ENCODE measurements around the gene TAOK1.
A peak's percentile ranks its signal among the peaks of the same experiment; 100 is the strongest.

The TAOK1 gene

DNA sequence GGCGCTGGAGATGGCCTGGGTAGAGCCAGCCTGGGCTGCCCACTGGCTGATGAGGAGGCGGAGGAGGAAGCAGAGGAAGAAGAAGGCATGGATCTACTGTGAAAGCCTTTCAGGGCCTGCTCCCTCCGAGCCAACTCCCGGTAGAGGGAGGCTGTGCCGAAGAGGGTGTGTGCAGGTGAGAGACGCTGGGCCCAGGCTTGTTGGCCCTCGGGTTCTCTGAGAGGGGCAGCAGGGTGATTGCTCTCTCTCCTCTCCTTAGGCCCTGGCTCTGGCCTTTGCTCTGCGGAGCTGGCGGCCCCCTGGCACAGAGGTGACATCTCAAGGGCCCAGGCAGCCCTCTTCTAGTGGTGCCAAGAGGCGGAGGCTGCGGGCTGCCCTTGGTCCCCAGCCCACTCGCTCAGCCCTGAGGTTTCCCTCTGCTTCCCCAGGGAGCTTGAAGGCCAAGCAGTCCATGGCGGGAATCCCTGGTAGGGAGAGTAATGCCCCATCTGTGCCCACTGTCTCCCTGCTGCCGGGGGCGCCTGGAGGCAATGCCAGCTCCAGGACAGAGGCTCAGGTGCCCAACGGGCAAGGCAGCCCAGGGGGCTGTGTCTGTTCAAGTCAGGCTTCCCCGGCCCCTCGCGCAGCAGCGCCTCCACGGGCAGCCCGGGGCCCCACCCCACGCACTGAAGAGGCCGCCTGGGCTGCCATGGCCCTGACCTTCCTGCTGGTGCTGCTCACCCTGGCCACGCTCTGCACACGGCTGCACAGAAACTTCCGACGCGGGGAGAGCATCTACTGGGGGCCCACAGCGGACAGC lies 181.9 kb downstream of the TAOK1 start:
- no peak for DNase-seq

DNA sequence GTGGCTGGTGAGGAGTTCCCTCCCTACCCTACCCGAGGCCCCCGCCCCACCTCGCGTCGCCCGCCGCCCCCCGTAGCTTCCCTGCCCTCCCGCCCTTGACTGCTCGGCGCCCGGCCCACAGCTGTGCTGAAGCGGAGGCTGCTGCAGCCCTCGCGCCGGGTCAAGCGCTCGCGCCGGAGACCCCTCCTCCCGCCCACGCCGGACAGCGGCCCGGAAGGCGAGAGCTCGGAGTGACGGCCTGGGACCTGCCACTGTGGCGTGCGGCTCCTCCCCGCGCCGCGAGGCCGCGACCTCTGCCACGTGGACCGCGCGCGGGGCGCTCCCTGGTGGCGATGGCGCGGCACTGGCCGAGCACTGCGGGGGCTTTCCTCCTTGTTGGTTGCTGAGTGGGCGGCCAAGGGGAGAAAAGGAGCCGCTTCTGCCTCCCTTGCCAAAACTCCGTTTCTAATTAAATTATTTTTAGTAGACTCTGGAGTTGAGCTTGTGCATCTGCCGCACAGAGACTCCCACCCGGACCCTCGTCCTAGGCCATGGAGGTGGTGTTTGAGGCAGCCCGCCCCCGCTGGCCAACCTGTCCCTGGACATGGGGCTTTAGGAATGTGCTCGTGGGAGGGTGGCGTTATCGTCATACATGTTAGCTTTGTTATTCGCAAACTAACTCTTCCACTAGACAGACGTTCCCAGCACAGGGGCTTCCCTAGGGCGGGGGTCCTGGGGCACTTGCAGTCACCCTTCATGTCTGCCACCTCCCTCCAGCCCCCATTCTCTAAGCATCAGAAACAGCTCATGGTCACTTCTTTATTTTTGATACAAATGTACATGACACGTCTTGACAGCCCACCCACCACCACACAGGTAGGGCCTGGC lies 182.8 kb downstream of the TAOK1 start:
- DNase-seq = no peak

DNA sequence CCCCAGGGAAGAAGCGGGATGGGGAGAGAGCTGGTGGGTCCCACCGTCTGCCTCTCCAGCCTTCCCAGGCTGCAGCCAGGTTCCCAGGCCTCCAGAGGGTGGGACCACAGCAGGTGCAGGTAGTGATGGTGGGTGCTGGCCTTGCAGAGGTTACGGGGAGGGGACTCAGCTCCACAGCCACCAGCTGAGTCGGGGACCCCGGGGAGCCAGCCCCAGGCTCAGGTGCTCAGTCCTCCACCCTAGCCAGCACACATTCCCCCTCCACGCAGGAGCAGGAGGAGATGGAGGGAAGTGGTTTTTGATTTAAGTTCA lies 183.4 kb downstream of the TAOK1 start:
- no peak for DNase-seq

DNA sequence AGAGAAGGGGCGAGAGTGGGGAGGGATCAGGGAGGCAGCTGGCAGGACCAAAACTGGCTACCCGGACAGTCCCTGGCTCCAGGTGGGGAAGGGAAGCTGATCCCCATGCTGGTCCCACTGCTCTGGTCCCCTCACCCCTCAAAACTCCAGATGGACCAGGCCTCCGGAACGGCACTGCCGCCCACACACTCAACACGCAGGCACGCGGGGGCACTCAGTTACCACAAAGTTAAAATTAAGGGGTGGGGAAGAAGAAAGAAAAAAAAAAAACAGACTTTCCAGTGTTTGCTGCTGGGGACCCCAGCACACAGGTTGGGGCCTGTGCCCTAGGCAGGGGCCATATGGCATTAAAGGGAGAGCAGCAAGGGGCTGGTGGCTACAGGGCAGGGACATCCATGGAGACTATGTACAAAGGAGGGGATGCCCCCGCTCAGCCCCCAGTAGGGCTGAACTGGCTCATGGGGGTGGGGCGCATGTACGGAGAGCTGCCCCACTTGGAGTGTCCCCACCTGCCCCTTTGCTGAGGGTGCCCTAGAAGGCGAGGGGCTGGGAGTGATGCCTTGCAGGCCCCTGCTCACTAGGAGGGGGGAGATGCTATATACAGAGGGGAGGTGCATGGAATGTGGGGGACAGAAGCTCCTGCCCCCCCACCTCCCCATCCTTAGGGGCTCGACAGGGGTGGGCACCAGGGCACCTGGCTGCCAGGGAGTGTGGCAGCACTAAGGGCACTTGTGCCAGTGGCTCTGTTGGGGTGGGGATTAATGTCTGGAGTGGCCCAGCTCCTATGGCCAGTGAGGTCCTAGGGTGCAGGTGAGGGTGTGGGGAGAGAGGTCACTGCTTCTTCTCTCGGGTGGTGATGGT lies 183.9 kb downstream of the TAOK1 start:
- no peak for DNase-seq

DNA sequence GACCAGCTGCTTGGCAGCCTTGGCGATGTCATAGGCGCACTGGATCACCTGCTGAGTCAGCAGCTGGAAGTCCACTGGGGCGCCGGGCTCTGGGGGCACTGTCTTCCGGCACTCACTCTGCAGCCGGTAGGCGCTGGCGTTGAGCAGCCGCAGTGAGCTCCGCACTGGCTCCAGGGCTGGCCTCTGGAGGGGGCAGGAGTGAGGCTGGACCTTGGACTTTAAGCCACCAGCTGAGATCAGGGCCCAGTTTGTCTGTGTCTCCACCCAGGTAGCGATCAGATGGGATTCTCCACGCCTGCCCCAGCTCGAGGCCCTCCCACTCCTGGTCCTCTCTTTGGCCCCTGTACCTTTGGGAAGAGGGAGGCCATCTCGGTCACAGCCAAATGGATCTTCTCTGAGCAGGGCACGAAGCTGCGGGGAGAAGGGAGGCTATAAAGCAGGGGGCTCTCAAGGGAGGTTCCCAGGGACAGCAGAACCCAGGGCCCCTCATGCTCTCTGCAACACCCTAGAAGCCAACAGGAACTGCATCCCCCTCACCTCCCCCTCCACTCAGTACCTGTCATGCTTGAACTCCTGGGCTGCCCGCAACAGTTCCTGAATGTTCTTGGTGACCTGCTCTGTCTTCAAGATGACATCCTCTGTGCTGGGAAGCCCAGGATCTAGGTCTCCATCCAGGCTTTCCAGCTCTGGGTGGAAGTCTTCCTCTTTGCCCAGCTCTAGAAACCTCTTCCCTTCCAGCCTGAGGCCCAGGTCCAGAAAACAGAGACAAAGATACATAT lies 184.8 kb downstream of the TAOK1 start:
- DNase-seq = no peak

DNA sequence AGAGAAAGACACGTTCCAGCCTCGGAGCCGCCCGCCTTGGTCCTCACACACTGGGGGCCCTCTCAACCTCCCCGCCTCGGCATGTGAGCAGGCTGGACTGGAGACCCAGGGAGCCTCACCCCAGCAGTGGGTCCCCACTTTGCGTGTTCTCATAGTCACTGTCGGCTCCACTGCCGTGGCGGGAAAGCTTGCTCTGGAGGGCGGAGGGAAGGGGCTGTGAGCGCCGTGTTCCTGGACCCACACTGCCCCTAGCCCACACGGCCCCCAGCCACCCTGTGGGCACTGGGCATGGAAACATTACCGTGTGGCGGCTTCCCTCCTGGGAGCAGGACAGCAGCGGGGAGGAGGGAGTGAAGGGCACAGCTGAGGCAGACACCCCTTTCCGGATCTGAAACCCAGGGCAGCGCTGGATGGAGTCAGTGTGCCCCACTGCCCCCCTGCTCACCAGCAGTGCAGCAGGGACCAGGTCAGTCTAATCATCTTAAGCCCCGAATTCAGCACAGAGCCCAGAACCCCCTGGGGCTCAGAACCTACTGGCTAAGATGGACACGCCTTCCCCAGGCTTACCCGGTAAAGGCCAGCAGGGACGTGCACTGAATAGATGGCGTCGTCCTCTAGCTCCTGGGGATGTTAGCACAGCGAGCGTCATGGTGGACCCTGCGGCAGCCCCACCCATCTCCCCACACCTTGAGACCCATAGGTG lies 185.5 kb downstream of the TAOK1 start:
- DNase-seq = no peak

DNA sequence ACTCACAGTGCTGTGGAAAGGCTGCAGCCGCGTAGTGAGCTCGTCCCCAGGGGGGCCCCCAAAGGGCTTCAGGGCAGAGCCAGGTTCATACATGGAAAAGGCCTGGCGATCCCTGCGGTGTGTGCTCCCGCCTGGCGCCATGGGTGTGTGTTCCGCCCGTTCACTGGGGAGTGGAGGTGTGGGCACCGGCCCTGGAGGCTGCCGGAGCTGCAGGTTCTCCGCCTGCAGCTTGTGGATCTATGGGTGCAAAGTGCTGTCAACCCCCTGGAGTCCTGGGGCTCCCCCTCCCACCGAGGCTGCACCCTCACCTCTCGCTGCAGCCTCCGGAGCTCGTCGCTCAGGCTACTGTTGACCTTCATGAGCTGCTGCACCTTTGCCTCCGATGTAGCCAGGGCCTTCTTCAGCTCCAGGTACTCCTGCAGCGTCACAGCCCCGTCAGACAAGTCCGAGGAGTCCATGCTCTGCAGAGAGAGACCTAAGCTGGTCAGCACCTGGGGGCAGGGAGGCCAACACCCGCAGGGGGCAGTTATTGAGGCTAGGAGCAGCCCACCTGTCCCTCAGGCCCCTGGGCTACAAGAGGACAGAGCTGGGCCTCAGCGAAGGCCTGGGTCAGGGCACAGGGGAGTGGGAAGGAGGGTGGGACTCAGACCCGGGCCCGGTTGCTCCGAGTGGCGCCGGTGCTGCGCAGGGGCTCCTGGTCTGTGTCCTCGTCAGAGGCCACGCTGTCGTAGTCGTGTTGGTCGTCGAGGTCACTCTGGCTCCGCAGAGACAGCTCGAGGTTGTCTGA lies 186.2 kb downstream of the TAOK1 start:
- no peak for DNase-seq

DNA sequence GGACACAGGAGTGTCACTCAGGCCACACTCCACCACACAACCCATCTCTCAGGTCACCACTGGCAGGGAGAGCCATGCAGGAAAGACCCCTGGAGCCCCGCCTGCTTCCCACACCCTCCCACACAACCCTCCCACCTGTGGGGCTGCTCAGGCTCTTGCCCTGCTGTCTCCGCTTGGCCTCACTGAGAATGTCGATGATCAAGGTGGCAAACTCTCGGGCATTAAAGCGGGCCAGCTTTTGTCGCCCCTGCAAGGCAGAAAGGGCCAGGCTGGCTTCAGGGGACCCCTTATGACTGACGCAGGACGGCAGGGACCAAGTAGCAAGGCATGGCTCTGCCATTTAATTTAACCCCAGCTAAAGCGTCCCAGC lies 186.8 kb downstream of the TAOK1 start:
- no peak for DNase-seq

DNA sequence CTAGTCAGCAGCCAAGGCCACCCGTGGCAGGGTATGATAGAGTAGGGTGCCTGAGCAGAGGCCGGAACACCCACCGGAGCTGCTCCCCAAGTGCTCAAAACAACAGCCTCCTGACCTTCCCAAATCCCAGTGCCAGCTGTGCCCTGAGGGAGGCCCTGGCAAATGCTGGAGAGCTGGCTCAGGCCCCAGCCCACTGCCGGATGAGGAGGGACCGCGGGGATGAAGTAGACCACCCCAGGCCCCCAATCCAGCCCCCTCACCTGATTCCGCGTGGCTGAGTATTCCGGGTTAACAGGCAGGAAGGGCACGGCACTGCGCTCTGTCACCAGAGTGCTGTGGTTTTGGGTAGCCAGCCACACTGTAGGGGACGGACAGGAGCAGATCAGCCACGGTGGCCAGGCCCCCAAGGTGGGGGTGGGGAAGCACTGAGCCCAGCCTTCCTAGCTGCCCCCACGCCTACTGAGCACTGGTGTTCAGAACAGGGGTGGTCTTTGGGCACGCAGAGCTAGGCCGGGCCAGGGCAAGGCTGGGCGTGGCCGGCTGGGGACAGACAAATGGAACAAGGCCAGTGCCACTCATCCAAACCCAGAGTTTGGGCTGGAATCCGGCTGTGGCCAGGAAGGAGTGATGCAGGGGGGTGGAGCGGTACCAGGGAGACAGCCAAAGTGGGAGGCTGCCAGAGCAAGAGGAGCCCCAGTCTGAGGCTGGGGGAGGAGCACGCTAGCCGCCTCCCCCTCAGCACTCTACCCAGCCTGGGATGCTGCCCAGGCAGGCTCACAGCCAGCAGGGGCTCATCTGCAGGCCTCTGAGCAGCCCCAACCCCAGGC lies 187.4 kb downstream of the TAOK1 start:
- DNase-seq = no peak

DNA sequence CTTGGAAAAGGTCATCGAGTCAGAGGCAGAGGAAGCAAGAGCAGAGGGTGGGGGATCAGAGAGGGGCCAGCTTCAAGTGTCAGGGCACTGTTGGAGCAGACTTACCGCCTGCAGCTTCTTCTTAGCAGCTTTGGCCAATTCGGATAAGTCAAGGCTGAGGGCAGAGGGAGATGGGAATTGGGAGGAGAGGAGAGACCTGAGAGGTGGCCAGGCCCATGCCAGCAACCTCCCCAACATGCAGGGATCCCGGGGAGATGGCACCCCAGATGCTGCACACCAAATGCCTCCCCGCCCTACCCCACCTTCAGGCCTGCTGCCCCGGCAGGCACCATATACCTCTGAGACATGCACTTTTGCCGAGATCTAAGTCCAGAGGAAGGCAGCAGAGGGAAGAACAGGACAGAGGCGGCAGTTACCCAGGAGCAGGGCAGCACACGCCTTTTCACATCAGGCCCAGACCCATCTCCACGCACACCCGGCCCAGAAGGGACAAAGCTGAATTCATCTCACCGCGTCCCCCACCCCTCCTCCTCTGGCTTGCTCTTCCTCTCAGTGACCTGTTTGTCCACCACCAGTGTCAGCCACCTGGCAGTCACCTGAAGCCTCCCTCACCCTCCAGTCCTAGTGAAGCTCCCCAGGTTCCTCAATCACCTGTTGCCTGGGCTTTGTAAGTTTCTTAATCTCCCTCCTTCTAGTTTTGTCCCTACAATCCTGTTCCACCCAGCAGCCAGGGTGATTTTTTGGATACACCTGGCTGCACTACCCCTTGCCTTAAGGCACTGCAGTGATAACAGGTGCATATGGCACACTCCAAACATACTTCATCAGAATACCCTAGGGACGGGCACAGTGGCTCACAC lies 188.7 kb downstream of the TAOK1 start:
- no peak for DNase-seq

DNA sequence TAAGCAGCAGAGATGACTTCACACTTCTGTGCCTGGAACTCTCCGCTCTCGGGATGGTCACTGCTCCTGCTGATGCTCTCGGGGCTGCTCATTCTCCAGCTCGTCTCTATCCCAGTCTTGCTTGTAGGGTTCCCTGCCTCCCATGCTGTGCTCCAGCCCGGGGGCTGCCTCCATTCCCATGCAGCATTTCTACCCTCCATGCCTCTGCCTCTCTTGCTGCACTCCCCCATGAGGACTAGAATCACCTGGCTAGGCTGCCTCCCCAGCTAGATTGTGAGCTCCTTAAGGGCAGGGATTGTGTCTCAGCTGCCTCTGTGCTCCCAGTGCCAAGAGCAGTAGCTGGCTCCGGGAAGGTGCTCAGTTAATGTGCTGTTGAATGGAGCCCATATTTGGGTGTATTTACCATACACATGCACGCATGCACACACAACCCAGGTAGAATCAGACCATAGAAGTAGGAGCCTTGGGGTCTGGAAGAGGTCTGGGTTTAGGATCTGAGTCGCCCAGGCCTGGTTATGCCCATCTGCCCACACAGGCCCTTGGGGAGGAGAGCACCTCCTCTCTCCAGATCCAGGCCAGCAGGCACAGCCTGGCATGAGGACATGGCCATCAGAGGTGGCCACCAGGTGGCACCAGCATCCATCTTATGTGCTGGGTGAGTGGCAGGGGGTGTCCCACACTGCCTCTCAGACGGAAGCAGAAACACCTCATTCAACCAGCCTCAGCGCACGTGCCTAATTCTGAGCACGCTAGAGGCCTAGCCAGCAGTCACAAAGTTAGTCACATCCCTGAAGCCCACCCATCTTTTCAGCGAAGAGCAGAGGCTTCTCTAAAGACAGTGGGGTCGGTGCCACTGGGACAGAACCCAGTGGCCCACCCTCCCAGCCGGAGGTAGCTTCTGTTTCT lies 190.0 kb downstream of the TAOK1 start:
- peak; percentile 45 to 73 for DNase-seq

DNA sequence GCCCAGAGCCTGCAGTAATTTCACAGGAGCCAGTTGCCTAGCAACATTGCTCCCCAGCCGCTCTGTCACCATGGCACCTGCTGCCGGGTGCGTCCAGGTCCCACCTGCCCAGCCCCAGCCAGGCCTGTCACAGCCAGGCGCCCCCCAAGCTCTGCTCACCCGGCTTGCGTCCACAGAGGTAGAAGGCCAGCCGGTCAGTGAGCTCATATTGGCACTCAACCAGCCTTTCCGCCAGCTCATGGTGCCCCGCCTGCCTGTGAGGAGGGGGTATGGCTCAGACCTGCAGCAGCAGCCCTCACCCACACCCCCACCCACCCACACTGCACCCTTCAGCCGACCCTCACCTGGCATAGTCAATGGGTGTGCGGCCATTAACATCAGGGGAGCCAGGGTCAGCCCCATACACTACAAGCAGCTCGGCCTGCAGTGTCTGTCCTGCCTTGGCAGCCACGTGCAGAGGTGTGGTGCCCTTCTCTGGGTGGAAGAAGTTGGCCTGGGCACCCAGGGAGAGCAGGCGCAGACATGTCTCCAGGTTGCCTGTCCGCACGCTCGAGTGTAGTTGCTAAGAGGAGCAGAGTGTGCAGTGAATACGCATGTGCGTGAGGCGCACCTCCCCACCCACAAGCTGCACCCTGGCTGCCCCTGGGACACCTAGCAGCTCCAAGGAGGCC lies 191.6 kb downstream of the TAOK1 start:
- DNase-seq = no peak

DNA sequence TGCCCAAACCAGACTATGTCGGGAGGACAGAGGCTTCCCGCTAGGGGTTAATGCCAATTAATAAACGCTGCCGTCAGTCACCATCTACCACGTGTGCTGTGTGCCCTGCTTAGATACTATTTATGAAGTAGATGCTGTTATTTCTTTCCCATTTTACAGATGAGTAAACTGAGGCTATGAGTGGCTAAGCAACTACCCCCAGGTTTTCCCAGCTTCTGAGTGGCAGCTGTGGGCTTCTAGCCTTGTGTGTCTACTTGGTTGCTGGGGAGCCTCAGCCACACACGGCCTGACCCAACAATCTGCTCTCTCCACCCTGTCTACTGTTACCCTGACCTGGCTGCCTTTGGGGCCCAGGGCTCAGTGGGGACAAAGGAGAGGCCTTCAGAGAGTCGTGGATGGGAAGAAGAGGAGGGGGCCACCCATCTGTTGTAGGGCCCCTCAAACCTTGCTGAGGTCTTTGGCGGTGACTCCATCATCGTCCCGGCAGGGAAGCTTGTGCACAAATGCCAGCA lies 192.1 kb downstream of the TAOK1 start:
- no peak for DNase-seq

DNA sequence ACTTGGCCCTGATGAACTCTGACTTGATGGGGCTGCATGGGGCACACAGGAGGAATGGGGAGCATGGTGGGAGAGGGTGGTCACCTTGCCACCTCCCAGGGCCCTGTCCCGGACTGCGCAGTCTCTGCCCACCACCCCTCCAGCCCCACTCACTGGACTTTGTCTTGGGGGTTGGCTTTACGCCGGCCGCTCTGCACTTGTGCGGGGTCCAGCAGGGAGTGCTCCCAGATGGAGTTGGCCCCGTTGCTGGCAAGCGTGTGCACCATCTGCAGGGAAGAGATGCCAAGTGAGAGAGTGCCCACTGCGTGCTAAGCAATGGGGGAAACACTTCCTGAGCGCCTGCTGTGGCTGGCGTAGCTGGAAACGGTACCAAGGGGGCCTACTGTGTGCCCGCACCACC lies 192.6 kb downstream of the TAOK1 start:
- DNase-seq = no peak

DNA sequence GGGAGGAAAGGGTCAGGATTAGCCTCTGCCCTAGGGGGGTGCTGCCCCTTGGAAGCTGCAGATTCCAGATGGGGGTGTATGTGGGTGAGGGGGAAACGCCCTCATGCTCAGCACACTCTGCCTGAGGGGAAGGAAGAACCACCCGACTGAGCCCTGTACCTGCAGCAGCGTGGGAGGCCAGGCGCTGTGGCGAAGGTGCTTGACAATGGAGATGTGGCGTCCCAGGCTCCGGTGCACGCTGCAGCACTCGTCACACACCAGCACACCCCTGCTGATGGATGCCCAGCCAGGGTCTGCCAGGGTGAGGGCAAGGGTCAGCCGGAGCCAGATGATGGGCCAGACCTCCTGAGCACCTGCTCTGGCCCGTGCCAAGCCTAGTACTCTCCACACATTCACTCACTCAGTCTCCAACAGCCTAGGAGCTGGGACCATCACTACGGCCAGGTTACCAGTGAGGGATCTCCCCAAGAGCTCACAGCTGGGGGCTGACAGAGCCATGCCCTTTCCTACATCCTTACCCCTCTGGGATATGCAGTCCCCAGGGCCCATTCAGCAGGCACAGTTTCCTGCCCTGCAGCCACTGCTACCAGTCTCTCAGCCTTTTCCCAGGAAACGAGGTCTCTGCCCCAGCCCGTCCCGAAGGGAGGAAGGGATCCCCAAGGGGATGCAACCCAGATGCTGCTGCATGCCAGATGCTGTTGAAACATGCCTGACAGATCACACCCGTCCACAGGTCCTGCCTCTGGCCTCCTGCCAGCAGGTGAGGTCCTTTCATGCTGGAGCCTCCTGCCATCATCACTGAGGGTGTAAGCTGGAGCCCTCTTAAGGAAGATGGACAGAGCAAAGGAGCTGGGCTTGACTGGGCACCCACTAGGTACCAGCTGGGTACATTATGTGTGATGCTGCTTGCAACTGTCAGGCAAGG lies 193.4 kb downstream of the TAOK1 start:
- DNase-seq = no peak

DNA sequence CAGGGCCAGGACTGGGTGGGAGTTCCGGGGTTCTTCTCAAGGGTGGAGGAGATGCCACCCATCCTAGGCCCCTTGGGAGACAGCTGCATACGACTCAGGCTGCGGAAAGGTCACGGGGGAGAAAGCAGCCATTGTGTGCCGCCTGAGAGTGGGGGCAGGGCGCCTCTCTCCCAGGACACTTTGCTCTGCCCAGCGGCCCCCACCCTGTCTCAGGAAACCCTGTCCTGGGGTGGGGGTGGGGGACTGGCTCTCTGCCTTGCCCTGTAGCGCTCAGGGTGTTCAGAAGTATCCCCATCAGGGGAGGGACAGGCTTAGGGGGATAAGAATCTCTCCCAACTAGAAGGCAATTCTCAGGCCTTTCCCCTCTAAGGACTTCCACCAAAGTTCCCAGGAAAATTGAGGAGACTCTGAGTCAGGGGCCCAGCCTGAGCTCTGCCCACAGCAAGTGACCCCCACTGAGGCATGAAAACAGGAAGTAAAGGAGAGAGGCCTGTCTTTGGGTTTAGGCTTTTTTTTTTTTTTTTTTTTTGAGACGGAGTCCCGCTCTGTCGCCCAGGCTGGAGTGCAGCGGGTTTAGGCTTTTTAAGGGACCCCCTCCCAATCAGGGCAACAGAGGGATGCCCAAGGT lies 194.4 kb downstream of the TAOK1 start:
- no peak for DNase-seq

Measured in NCI-H1930 (cell line).